GM12892 (cell line): ENCODE results near the gene VASH1.

ENCODE experiments used
- POLR2A ChIP-seq: IDR thresholded peaks from 2 replicates; pipeline ENCODE4 v1.6.1; 2011; ENCODE audit warnings: low read depth, low read length, control low read depth
- POLR2AphosphoS5 ChIP-seq: IDR thresholded peaks from 2 replicates; pipeline ENCODE4 v1.6.1; 2011; ENCODE audit warnings: low read depth, low read length, control low read depth

DNA sequence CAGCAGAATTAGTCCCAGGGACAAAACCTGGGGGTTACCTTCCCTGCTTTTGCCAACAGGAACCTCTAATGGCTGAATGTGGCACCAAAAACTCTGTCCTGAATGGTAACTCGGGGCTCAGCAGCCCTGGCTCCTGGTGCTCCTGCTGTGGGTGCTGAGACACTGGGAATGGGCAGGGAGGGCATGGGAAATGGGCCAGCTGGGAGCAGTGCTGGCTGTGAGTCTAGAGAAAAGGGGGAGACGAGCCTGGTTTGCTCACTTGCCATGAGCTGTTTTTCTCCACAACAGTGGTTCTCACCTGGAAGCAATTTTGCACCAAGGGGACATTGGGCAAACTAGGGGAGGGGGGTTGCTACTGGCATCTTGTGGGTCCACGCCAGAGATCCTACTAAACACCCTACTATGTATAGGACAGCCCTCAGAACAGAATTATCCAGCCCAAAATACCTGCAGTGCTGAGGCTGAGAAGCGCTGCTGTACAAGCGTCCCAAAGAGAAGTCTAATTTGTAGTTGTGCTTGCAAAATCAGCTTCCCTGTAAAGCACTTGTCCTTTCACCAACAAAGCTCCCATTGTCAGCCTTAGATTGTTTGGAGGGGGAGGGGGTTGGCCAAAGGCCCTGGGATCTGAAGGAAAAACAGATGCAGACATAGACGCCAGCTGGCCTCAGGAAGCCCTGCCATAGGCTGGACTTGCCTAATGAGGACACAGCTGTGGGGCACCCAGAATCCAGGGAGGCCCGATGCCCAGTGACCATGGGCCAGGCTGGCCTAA is 68.6 kb downstream of the VASH1 start:
- TF ChIP-seq POLR2A (no peak), POLR2AphosphoS5 (no peak)
